Measurements from ENCODE around the gene MTHFD1L. TPM values are rescaled to one million over a fixed set of nuclear protein-coding genes. Genes with fewer than 3 reads are reported as not detected.

MTHFD1L gene
- total and polyA plus RNA-seq, 8 donors, result 1.8 to 16.3 (median 8.8) TPM

GRCh38 chr6:151065027-151065815 lies 199.7 kb downstream of the MTHFD1L start:
- H3K4me1 ChIP-seq, result peaks cover 7 to 51% (median 31%) of the 10 kb centered on the region in 4 donors
- 84 to 92% (median 90%) methylated on average over 10 of the region's 10 CpGs for WGBS, 5 donors
- H3K27me3 ChIP-seq, result no peaks in the 10 kb centered on the region
- H3K27ac ChIP-seq, result peak overlapping the region in 3 of 5 donors; percentile 10 to 44 (median 29)
- H3K9me3 ChIP-seq, result no peaks in the 10 kb centered on the region
- intact Hi-C loops (cut with DNase I; ENCODE audit: low total_unique reads), result no loop called here
- TF ChIP-seq POLR2AphosphoS5 (IDR thresholded peaks at IDR 0.05), result no peak
- TF ChIP-seq EP300 (IDR thresholded peaks at IDR 0.05), result no peak
- no peak for TF ChIP-seq POLR2A (IDR thresholded peaks at IDR 0.05)
- TF ChIP-seq CTCF (IDR thresholded peaks at IDR 0.05), result no peak
- no peaks in the 10 kb centered on the region for H3K36me3 ChIP-seq
- no peak overlapping the region for H3K4me3 ChIP-seq
- DNase-seq, result no peak

- DNase-seq, result peak; percentile 58 to 81
- WGBS, 5 donors, result 25 to 33% (median 28%) methylated on average over 14 of the region's 14 CpGs
- H3K9me3 ChIP-seq, result no peaks in the 10 kb centered on the region
- no peaks in the 10 kb centered on the region for H3K27me3 ChIP-seq
- intact Hi-C loops (cut with DNase I; ENCODE audit: low total_unique reads), result no loop called here
- no peaks in the 10 kb centered on the region for H3K36me3 ChIP-seq
- TF ChIP-seq POLR2AphosphoS5 (IDR thresholded peaks at IDR 0.05) (peak; percentile 42 to 70 (median 56)), EP300 (IDR thresholded peaks at IDR 0.05) (no peak)
- peak overlapping the region; percentile 51 to 85 (median 80) for H3K27ac ChIP-seq
- peaks cover 7 to 51% (median 32%) of the 10 kb centered on the region in 4 donors for H3K4me1 ChIP-seq
- no peak overlapping the region for H3K4me3 ChIP-seq
Measured at GRCh38 chr6:151067684-151068596, 202.4 kb downstream of the MTHFD1L start.

- peaks cover 7 to 44% (median 28%) of the 10 kb centered on the region in 4 donors for H3K4me1 ChIP-seq
- H3K9me3 ChIP-seq, result no peaks in the 10 kb centered on the region
- no peaks in the 10 kb centered on the region for H3K36me3 ChIP-seq
- DNase-seq, result no peak
- peak overlapping the region in 4 of 5 donors; percentile 63 to 85 (median 80) for H3K27ac ChIP-seq
- intact Hi-C loops (cut with DNase I; ENCODE audit: low total_unique reads), result no loop called here
- no peak overlapping the region for H3K4me3 ChIP-seq
- TF ChIP-seq CTCF (IDR thresholded peaks at IDR 0.05), result no peak
- H3K27me3 ChIP-seq, result no peaks in the 10 kb centered on the region
- 54 to 81% (median 78%) methylated on average over 6 of the region's 6 CpGs for WGBS, 5 donors
Measured at GRCh38 chr6:151068761-151069312, 203.3 kb downstream of the MTHFD1L start.

- WGBS, 5 donors, result 93 to 98% (median 97%) methylated on average over 8 of the region's 8 CpGs
- intact Hi-C loops (cut with DNase I; ENCODE audit: low total_unique reads), result no loop called here
- DNase-seq, result no peak
- H3K4me3 ChIP-seq, result no peak overlapping the region
- no peak for TF ChIP-seq EP300 (IDR thresholded peaks at IDR 0.05)
- TF ChIP-seq POLR2AphosphoS5 (IDR thresholded peaks at IDR 0.05), result no peak
- TF ChIP-seq CTCF (IDR thresholded peaks at IDR 0.05), result no peak
- no peak for TF ChIP-seq POLR2A (IDR thresholded peaks at IDR 0.05)
- H3K36me3 ChIP-seq, result no peaks in the 10 kb centered on the region
- no peaks in the 10 kb centered on the region for H3K27me3 ChIP-seq
- peaks cover 0 to 1% (median 0%) of the 10 kb centered on the region in 4 donors for H3K9me3 ChIP-seq
- peak overlapping the region in 4 of 5 donors; percentile 63 to 85 (median 80) for H3K27ac ChIP-seq
- peaks cover 7 to 41% (median 25%) of the 10 kb centered on the region in 4 donors for H3K4me1 ChIP-seq
Measured at GRCh38 chr6:151069641-151070040, 204.1 kb downstream of the MTHFD1L start.

All from stomach (tissue), 9 donors.